Raji (cell line): ENCODE measurements around the gene TRIM67.

Experiments used
- POLR2A ChIP-seq: IDR thresholded peaks from 2 replicates; pipeline ENCODE4 v1.6.1; 2011; ENCODE audit warnings: low read depth, low read length, control low read depth; ENCODE audit not compliant: insufficient read depth

The TRIM67 gene

GRCh38 chr1:231176421-231176820 is 14.6 kb downstream of the TRIM67 start:
- no peak for TF ChIP-seq POLR2A

- TF ChIP-seq POLR2A, result no peak
Measured at GRCh38 chr1:231177226-231177625, 15.4 kb downstream of the TRIM67 start.

DNA sequence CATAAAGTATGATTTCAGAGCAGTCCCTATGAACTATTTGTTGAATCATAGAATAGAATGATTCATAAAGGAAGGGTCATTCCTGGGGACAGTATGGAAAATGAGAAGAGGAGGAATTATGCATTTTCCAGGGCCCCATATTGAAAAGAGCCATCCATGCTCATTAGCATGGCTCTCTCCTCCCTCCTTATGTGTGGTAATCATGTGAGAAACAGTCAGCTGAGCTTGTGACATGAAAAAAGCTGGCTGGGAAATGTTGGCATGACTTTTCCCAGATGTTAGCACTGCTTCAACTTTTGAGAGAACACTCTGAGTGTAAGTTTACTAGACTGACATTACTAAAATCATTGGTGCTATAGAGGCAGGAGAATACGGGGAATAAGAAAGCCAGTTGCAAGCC is 16.1 kb downstream of the TRIM67 start:
- no peak for TF ChIP-seq POLR2A

- no peak for TF ChIP-seq POLR2A
Measured at GRCh38 chr1:231178970-231179369, 17.1 kb downstream of the TRIM67 start.

GRCh38 chr1:231180034-231180433 is 18.2 kb downstream of the TRIM67 start:
- TF ChIP-seq POLR2A, result no peak

- TF ChIP-seq POLR2A, result no peak
Measured at GRCh38 chr1:231181271-231181670, 19.4 kb downstream of the TRIM67 start.

- TF ChIP-seq POLR2A, result no peak
Measured at GRCh38 chr1:231182317-231182716, 20.5 kb downstream of the TRIM67 start.

DNA sequence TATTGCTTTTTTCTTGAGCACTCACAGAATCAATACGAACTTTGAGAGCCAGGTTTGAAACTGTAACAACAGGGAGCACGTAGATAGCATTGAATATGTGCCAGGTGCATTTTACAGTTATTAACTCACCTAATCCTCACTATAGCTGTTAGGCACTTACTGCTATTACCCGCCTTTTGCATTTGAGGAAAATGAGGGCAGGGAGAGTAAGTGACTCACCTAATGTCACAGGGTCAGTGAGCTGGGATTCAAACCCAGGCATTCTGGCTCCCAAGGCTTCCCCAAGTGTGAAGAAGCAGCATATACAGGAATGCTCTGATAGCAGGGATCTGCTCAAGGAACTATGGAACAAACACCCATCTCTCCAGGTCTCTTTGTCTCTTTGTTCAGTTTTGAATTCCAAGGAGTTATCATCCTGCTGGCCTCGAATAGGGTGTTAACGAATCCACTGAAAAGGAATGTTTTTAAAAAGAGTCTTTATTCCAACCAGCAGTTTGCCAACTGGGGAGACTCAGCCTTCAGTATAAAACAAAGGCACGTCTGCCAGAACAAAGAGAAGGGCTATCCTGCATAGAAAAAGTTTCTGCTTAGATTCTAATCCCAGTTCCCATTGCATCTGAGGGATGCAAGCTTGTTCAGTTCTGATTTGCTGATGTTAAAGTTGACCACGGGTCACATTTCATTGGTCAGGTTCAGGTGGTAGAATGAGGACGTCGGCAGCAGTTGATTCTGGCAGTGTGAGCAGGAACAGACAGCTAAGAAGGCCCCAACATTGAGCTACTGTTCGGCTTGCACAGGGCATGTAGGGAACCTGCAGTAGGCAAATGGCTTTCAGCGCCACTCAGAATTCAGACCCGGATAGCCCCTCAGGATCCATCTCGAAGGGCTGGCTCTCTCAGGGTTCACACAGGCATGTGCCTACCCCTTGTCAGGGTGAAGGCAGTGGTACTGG is 22.1 kb downstream of the TRIM67 start:
- no peak for TF ChIP-seq POLR2A

GRCh38 chr1:231184891-231185290 is 23.0 kb downstream of the TRIM67 start:
- TF ChIP-seq POLR2A, result no peak

- TF ChIP-seq POLR2A, result no peak
Measured at GRCh38 chr1:231185391-231185790, 23.5 kb downstream of the TRIM67 start.

- no peak for TF ChIP-seq POLR2A
Measured at GRCh38 chr1:231186356-231187115, 24.7 kb downstream of the TRIM67 start.

GRCh38 chr1:231187571-231187970 is 25.7 kb downstream of the TRIM67 start:
- no peak for TF ChIP-seq POLR2A

GRCh38 chr1:231188072-231188471 is 26.2 kb downstream of the TRIM67 start:
- TF ChIP-seq POLR2A, result no peak

GRCh38 chr1:231188768-231189167 is 26.9 kb downstream of the TRIM67 start:
- TF ChIP-seq POLR2A, result no peak

- no peak for TF ChIP-seq POLR2A
Measured at GRCh38 chr1:231189683-231190270, 27.9 kb downstream of the TRIM67 start.

GRCh38 chr1:231190456-231190855 is 28.6 kb downstream of the TRIM67 start:
- TF ChIP-seq POLR2A, result no peak
